Measurements from ENCODE around the gene WDR82.

Gene WDR82

GRCh38 chr3:52213901-52214300, 64.5 kb downstream of the WDR82 start:
- no peak for DNase-seq (ENCODE audit: low spot score)
- TF ChIP-seq CTCF (IDR thresholded peaks at IDR 0.05; ENCODE audit: borderline replicate concordance, control extremely low read depth, extremely low read depth, insufficient read depth, missing control alignments), result no peak
- in situ Hi-C loops (cut with MboI; ENCODE audit: low sequenced_read_pairs, unreplicated experiment), result no loop called here

DNA sequence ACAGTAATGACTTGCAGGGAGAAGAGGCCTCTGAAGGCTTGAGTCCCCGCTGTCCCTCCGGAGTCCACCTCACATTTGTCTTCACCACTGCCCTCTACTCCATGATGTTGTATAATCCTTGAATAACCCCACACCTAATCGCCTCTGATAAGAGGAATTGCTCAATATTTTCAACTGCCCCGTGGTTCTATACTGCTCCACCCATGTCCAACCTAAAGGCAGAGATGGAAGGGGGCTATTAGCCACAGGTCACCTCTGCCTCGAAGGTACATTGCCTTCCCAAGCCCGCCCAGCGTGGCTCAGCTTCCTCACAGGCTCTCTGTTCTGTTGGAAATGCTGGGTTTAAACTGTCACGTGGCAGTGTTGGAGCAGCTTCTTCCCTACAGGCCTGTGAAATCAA, 65.4 kb downstream of the WDR82 start:
- no peak for DNase-seq (ENCODE audit: low spot score)
- in situ Hi-C loops (cut with MboI; ENCODE audit: low sequenced_read_pairs, unreplicated experiment), result no loop called here
- no peak for TF ChIP-seq CTCF (IDR thresholded peaks at IDR 0.05; ENCODE audit: borderline replicate concordance, control extremely low read depth, extremely low read depth, insufficient read depth, missing control alignments)

- in situ Hi-C loops (cut with MboI; ENCODE audit: low sequenced_read_pairs, unreplicated experiment), result no loop called here
- no peak for TF ChIP-seq CTCF (IDR thresholded peaks at IDR 0.05; ENCODE audit: borderline replicate concordance, control extremely low read depth, extremely low read depth, insufficient read depth, missing control alignments)
- DNase-seq (ENCODE audit: low spot score), result no peak
These were observed 67.1 kb downstream of the WDR82 start for GRCh38 chr3:52211268-52211891.

DNA sequence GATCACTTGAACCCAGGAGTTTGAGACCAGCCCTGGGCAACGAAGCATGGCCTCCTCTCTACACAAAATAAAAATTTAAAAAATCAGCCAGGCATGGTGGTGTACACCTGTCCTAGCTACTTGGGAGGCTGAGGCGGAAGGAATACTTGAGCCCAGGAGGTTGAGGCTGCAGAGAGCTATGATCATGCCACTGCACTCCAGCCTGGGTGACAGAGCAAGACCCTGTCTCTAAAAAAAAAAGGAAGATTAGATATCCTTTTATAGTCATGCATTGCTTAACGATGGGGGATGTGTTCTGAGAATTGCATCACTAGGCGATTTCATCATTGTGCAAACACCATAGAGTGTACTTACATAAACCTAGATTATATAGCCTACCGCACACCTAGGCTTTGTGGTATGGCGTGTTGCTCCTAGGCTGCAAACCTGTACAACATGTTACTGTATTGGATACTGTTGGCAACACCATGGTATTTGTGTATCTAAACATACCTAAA, 67.9 kb downstream of the WDR82 start:
- TF ChIP-seq CTCF (IDR thresholded peaks at IDR 0.05; ENCODE audit: borderline replicate concordance, control extremely low read depth, extremely low read depth, insufficient read depth, missing control alignments), result no peak
- DNase-seq (ENCODE audit: low spot score), result no peak
- in situ Hi-C loops (cut with MboI; ENCODE audit: low sequenced_read_pairs, unreplicated experiment), result no loop called here

DNA sequence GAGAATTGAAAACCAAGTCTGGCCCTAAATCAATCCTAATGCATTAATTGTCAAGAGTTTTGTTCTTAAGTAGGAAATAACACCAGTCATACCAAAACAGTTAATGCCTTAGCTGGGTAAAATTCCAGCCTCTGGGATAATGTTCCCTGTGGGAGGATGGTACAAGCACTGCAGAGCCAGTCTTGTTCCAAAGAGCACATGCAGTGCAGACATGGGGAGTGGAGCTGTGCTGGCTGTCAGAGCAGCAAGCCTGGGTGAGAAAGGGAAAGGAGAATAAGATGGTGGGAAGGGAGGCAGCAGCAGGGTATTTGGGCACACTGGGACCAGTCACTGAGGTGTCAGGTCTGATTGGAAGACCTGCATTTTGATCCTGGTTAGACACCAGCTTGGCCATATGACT, 68.4 kb downstream of the WDR82 start:
- no peak for DNase-seq (ENCODE audit: low spot score)
- TF ChIP-seq CTCF (IDR thresholded peaks at IDR 0.05; ENCODE audit: borderline replicate concordance, control extremely low read depth, extremely low read depth, insufficient read depth, missing control alignments), result no peak
- in situ Hi-C loops (cut with MboI; ENCODE audit: low sequenced_read_pairs, unreplicated experiment), result no loop called here

- no peak for TF ChIP-seq CTCF (IDR thresholded peaks at IDR 0.05; ENCODE audit: borderline replicate concordance, control extremely low read depth, extremely low read depth, insufficient read depth, missing control alignments)
- no peak for DNase-seq (ENCODE audit: low spot score)
- in situ Hi-C loops (cut with MboI; ENCODE audit: low sequenced_read_pairs, unreplicated experiment), result no loop called here
These were observed 69.9 kb downstream of the WDR82 start for GRCh38 chr3:52208556-52208955.
